Renal pelvis (tissue), 12 donors: ENCODE results near the gene SESN3. TPM values are rescaled to one million over a fixed set of nuclear protein-coding genes. Genes with fewer than 3 reads are reported as not detected.
"Not testable (repeated sequence)": the region's sequence is repeated elsewhere in the genome, so short reads cannot be mapped to it uniquely, and the experiment has no call there.

Experiments used
- DNase-seq: peaks from one replicate; pipeline ENCODE4 v3.0.0-alpha.2; 2013
- long read RNA-seq, 16 experiments: transcript quantifications; one replicate each; lab custom pipeline, GENCODE V29; 2026
- polyA plus RNA-seq, 3 donors: library from polyadenylated mRNA; unstranded; fragments of 120-200 nt; gene quantifications; one replicate each; pipeline ENCODE4 v1.2.1, GENCODE V29; 2013; ENCODE audit not compliant: insufficient read length in 3 of 3

SESN3 gene
- 10 to 100 TPM; 65.5 to 67.0 (median 67.0) TPM for polyA plus RNA-seq
- long read RNA-seq, donor 1, full-length matches to known transcripts = 3 of 30 reads
- long read RNA-seq, donor 1, partial matches to known transcripts = 27 of 30 reads
- long read RNA-seq, donor 1, other reads (novel, unspliced or antisense) = 0 of 30 reads
- long read RNA-seq, donor 2, full-length matches to known transcripts = 6 of 12 reads
- long read RNA-seq, donor 2, partial matches to known transcripts = 6 of 12 reads
- long read RNA-seq, donor 2, other reads (novel, unspliced or antisense) = 0 of 12 reads
- long read RNA-seq, donor 3, full-length matches to known transcripts = 4 of 4 reads
- long read RNA-seq, donor 3, partial matches to known transcripts = 0 of 4 reads
- long read RNA-seq, donor 3, other reads (novel, unspliced or antisense) = 0 of 4 reads
- long read RNA-seq, donor 4, full-length matches to known transcripts = 1 of 1 reads
- long read RNA-seq, donor 4, partial matches to known transcripts = 0 of 1 reads
- long read RNA-seq, donor 4, other reads (novel, unspliced or antisense) = 0 of 1 reads
- long read RNA-seq, donor 5, full-length matches to known transcripts = 5 of 5 reads
- long read RNA-seq, donor 5, partial matches to known transcripts = 0 of 5 reads
- long read RNA-seq, donor 5, other reads (novel, unspliced or antisense) = 0 of 5 reads
- long read RNA-seq, donor 6, full-length matches to known transcripts = 7 of 7 reads
- long read RNA-seq, donor 6, partial matches to known transcripts = 0 of 7 reads
- long read RNA-seq, donor 6, other reads (novel, unspliced or antisense) = 0 of 7 reads
- long read RNA-seq, donor 7, full-length matches to known transcripts = 7 of 16 reads
- long read RNA-seq, donor 7, partial matches to known transcripts = 9 of 16 reads
- long read RNA-seq, donor 7, other reads (novel, unspliced or antisense) = 0 of 16 reads
- long read RNA-seq, donor 8 = 0 reads
- long read RNA-seq, donor 9, full-length matches to known transcripts = 5 of 5 reads
- long read RNA-seq, donor 9, partial matches to known transcripts = 0 of 5 reads
- long read RNA-seq, donor 9, other reads (novel, unspliced or antisense) = 0 of 5 reads
- long read RNA-seq, donor 10, full-length matches to known transcripts = 5 of 5 reads
- long read RNA-seq, donor 10, partial matches to known transcripts = 0 of 5 reads
- long read RNA-seq, donor 10, other reads (novel, unspliced or antisense) = 0 of 5 reads
- long read RNA-seq, donor 11, full-length matches to known transcripts = 7 of 7 reads
- long read RNA-seq, donor 11, partial matches to known transcripts = 0 of 7 reads
- long read RNA-seq, donor 11, other reads (novel, unspliced or antisense) = 0 of 7 reads
- long read RNA-seq, donor 12, full-length matches to known transcripts = 1 of 1 reads
- long read RNA-seq, donor 12, partial matches to known transcripts = 0 of 1 reads
- long read RNA-seq, donor 12, other reads (novel, unspliced or antisense) = 0 of 1 reads
- long read RNA-seq, donor 13, full-length matches to known transcripts = 4 of 4 reads
- long read RNA-seq, donor 13, partial matches to known transcripts = 0 of 4 reads
- long read RNA-seq, donor 13, other reads (novel, unspliced or antisense) = 0 of 4 reads
- long read RNA-seq, donor 14 = 0 reads
- long read RNA-seq, donor 15, full-length matches to known transcripts = 6 of 6 reads
- long read RNA-seq, donor 15, partial matches to known transcripts = 0 of 6 reads
- long read RNA-seq, donor 15, other reads (novel, unspliced or antisense) = 0 of 6 reads
- long read RNA-seq, donor 16, full-length matches to known transcripts = 4 of 4 reads
- long read RNA-seq, donor 16, partial matches to known transcripts = 0 of 4 reads
- long read RNA-seq, donor 16, other reads (novel, unspliced or antisense) = 0 of 4 reads

- peak; percentile 99 for DNase-seq
Observed at GRCh38 chr11:95231127-95231880, at the start of gene SESN3. Gene SESN3 (minus strand): TSS chr11:95231202. CDS start chr11:95230860, 342 bp downstream.

- DNase-seq = no peak
Observed at GRCh38 chr11:95279921-95280868, 49.2 kb upstream of the SESN3 start.

- no peak for DNase-seq
Observed at GRCh38 chr11:95277868-95278267, 46.9 kb upstream of the SESN3 start.

GRCh38 chr11:95276139-95276538 lies 45.1 kb upstream of the SESN3 start:
- DNase-seq = no peak

GRCh38 chr11:95273618-95274017 lies 42.6 kb upstream of the SESN3 start:
- DNase-seq = not testable (repeated sequence)

- DNase-seq = no peak
Observed at GRCh38 chr11:95269036-95269819, 38.2 kb upstream of the SESN3 start.

GRCh38 chr11:95268391-95268790 lies 37.4 kb upstream of the SESN3 start:
- DNase-seq = no peak

GRCh38 chr11:95267601-95268213 lies 36.7 kb upstream of the SESN3 start:
- DNase-seq = no peak

GRCh38 chr11:95266751-95267374 lies 35.9 kb upstream of the SESN3 start:
- DNase-seq = no peak

GRCh38 chr11:95264881-95265280 lies 33.9 kb upstream of the SESN3 start:
- no peak for DNase-seq

- DNase-seq = no peak
Observed at GRCh38 chr11:95262994-95263765, 32.2 kb upstream of the SESN3 start.

GRCh38 chr11:95257456-95257971 lies 26.5 kb upstream of the SESN3 start:
- no peak for DNase-seq

GRCh38 chr11:95256321-95256779 lies 25.3 kb upstream of the SESN3 start:
- no peak for DNase-seq

GRCh38 chr11:95255251-95256145 lies 24.5 kb upstream of the SESN3 start:
- no peak for DNase-seq
